ENCODE results near the gene GLP2R.

DNA sequence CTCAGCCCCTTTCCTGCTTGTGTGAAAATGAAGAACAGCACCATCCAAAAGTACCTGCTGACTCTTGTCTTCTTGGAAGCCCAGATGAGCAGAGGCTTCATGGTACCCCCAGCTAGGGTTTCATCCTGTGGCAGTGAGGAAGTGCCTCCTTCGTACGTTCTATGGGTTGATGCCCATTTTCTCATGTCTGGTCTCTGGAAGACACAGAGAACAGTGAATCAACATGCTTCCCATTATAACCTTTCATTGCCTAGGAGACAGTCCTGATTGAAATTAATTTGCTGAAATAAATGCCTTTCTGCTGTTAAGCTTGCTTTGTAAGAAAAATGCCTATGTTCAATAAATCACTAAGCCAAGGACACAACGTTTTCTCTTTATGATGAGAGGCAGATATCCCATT lies 42.8 kb downstream of the GLP2R start:
- TF ChIP-seq, protein P1, sequence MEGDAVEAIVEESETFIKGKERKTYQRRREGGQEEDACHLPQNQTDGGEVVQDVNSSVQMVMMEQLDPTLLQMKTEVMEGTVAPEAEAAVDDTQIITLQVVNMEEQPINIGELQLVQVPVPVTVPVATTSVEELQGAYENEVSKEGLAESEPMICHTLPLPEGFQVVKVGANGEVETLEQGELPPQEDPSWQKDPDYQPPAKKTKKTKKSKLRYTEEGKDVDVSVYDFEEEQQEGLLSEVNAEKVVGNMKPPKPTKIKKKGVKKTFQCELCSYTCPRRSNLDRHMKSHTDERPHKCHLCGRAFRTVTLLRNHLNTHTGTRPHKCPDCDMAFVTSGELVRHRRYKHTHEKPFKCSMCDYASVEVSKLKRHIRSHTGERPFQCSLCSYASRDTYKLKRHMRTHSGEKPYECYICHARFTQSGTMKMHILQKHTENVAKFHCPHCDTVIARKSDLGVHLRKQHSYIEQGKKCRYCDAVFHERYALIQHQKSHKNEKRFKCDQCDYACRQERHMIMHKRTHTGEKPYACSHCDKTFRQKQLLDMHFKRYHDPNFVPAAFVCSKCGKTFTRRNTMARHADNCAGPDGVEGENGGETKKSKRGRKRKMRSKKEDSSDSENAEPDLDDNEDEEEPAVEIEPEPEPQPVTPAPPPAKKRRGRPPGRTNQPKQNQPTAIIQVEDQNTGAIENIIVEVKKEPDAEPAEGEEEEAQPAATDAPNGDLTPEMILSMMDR (IDR thresholded peaks at IDR 0.05; ENCODE audit: insufficient read depth, low read length) = no peak
- TF ChIP-seq POLR2AphosphoS5 (IDR thresholded peaks at IDR 0.05; ENCODE audit: low read depth) = no peak
- TF ChIP-seq, protein P2, sequence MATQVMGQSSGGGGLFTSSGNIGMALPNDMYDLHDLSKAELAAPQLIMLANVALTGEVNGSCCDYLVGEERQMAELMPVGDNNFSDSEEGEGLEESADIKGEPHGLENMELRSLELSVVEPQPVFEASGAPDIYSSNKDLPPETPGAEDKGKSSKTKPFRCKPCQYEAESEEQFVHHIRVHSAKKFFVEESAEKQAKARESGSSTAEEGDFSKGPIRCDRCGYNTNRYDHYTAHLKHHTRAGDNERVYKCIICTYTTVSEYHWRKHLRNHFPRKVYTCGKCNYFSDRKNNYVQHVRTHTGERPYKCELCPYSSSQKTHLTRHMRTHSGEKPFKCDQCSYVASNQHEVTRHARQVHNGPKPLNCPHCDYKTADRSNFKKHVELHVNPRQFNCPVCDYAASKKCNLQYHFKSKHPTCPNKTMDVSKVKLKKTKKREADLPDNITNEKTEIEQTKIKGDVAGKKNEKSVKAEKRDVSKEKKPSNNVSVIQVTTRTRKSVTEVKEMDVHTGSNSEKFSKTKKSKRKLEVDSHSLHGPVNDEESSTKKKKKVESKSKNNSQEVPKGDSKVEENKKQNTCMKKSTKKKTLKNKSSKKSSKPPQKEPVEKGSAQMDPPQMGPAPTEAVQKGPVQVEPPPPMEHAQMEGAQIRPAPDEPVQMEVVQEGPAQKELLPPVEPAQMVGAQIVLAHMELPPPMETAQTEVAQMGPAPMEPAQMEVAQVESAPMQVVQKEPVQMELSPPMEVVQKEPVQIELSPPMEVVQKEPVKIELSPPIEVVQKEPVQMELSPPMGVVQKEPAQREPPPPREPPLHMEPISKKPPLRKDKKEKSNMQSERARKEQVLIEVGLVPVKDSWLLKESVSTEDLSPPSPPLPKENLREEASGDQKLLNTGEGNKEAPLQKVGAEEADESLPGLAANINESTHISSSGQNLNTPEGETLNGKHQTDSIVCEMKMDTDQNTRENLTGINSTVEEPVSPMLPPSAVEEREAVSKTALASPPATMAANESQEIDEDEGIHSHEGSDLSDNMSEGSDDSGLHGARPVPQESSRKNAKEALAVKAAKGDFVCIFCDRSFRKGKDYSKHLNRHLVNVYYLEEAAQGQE (IDR thresholded peaks at IDR 0.05; ENCODE audit: insufficient replicate concordance, low read depth) = no peak
